Endothelial cell of umbilical vein (primary cell): ENCODE data around the gene ZNF780A. TPM values are rescaled to one million over a fixed set of nuclear protein-coding genes. Genes with fewer than 3 reads are reported as not detected.

Experiments used
- BruUV-seq: library from RNA; stranded (reverse); fragments of 400-500 nt; replicated peaks from 2 replicates; lab custom pipeline; 2021; lab: Mats Ljungman, UMichigan
- CTCF ChIA-PET: fragments of 300-600, 350-600 bp; sonication (Branson Sonifier 250); formaldehyde crosslinking; loops from one replicate; lab custom pipeline; 2021; ENCODE audit warnings: antibody characterized with exemption, inconsistent platforms; lab: Charles Lee
- POLR2A ChIA-PET: fragments of 300-600, 350-600 bp; sonication (Branson Sonifier 250); formaldehyde crosslinking; loops from one replicate; lab custom pipeline; 2021; ENCODE audit warnings: antibody characterized with exemption, inconsistent platforms; lab: Charles Lee
- DNase-seq: peaks from one replicate; pipeline ENCODE4 v3.0.0-alpha.2; 2011; ENCODE audit warnings: low read depth, low spot score
- FAIRE-seq: peaks from 2 replicates; lab custom pipeline; 2011; peaks lifted over from hg19 to GRCh38; lab: Jason Lieb, UNC
- H2AFZ ChIP-seq: 2 replicates; pipeline ENCODE4 v1.6.0; 2012; ENCODE audit warnings: low read depth, low read length, control low read depth, inconsistent platforms
- H3K27ac ChIP-seq: 2 replicates; pipeline ENCODE4 v1.5.1; 2011; ENCODE audit warnings: low read depth, mild to moderate bottlenecking, control low read depth, low read length, moderate library complexity; ENCODE audit not compliant: insufficient read depth
- H3K27me3 ChIP-seq, 2 experiments: 2 replicates each; pipeline versions ENCODE4 v1.6.0 to v1.6.1; 2011; ENCODE audit warnings: low read length in 2 of 2, mixed read lengths in 1 of 2; ENCODE audit not compliant: control insufficient read depth in 2 of 2, insufficient read depth in 2 of 2
- H3K36me3 ChIP-seq, 2 experiments: 2 replicates in 1 of 2; 3 replicates in 1 of 2; pipeline ENCODE4 v1.5.1; 2011; ENCODE audit warnings: low read length in 2 of 2, mild to moderate bottlenecking in 1 of 2, moderate library complexity in 1 of 2; ENCODE audit not compliant: control insufficient read depth in 2 of 2, insufficient read depth in 2 of 2; ENCODE audit errors: extremely low read depth in 1 of 2
- H3K4me1 ChIP-seq: 3 replicates; pipeline ENCODE4 v1.5.1; 2011; ENCODE audit warnings: mild to moderate bottlenecking, low read length; ENCODE audit not compliant: control insufficient read depth, insufficient read depth; ENCODE audit errors: extremely low read depth
- H3K4me2 ChIP-seq: 2 replicates; pipeline ENCODE4 v1.6.1; 2011; ENCODE audit warnings: low read length, control low read depth, mixed read lengths; ENCODE audit not compliant: insufficient read depth
- H3K4me3 ChIP-seq, 3 experiments: fragments of 200-600 bp in 1 of 3; sonication (generic), shearing (Covaris generic) in 1 of 3; replicated peaks in 1 of 3; 2 replicates each; pipeline ENCODE4 v1.5.1; 2011 to 2016; ENCODE audit warnings: control low read depth in 3 of 3, low read length in 3 of 3, mild to moderate bottlenecking in 2 of 3, inconsistent platforms in 1 of 3, low read depth in 1 of 3, moderate library complexity in 1 of 3; ENCODE audit not compliant: insufficient read depth in 1 of 3
- H3K79me2 ChIP-seq: 2 replicates; pipeline ENCODE4 v1.6.0; 2012; ENCODE audit warnings: low read length, inconsistent platforms; ENCODE audit not compliant: control insufficient read depth, insufficient read depth
- H3K9ac ChIP-seq: replicated peaks from 2 replicates; pipeline ENCODE3; 2011; ENCODE audit warnings: low read length, control low read depth; ENCODE audit not compliant: insufficient read depth; ENCODE audit errors: extremely low read depth
- H3K9me1 ChIP-seq: replicated peaks from 3 replicates; pipeline ENCODE4 v1.6.0; 2011; ENCODE audit warnings: mild to moderate bottlenecking, low read length; ENCODE audit not compliant: control insufficient read depth, insufficient read depth; ENCODE audit errors: extremely low read depth
- H3K9me3 ChIP-seq: replicated peaks from 2 replicates; pipeline ENCODE4 v1.5.1; 2012; ENCODE audit warnings: low read length, inconsistent platforms; ENCODE audit not compliant: control insufficient read depth, insufficient read depth
- H4K20me1 ChIP-seq: replicated peaks from 2 replicates; pipeline ENCODE3; 2011; ENCODE audit warnings: mild to moderate bottlenecking, low read length; ENCODE audit not compliant: control insufficient read depth, insufficient read depth; ENCODE audit errors: extremely low read depth
- EZH2 ChIP-seq: IDR thresholded peaks from 2 replicates; pipeline ENCODE4 v1.6.1; 2012; ENCODE audit warnings: borderline replicate concordance, low read depth, mild to moderate bottlenecking, moderate library complexity, low read length, inconsistent platforms; ENCODE audit not compliant: severe bottlenecking
- FOS ChIP-seq: IDR thresholded peaks from 2 replicates; pipeline ENCODE4 v1.6.1; 2011; ENCODE audit warnings: mild to moderate bottlenecking, low read length, moderate library complexity, borderline replicate concordance; ENCODE audit not compliant: insufficient read depth
- GATA2 ChIP-seq: IDR thresholded peaks from 2 replicates; pipeline ENCODE4 v1.7.0; 2011; ENCODE audit warnings: low read depth, mild to moderate bottlenecking, moderate library complexity, mixed read lengths, low read length; ENCODE audit not compliant: insufficient read length, insufficient read depth
- JUN ChIP-seq: IDR thresholded peaks from 2 replicates; pipeline ENCODE4 v1.6.1; 2011; ENCODE audit warnings: borderline replicate concordance, low read depth; ENCODE audit not compliant: insufficient read length, insufficient read depth
- MAX ChIP-seq: IDR thresholded peaks from 2 replicates; pipeline ENCODE4 v1.6.1; 2011; ENCODE audit not compliant: insufficient read depth, insufficient read length
- MYC ChIP-seq: IDR thresholded peaks from one replicate; pipeline ENCODE4 v1.6.1; 2011; ENCODE audit warnings: mild to moderate bottlenecking, low read depth, low read length
- POLR2A ChIP-seq: IDR thresholded peaks from 2 replicates; pipeline ENCODE4 v1.6.1; 2012; ENCODE audit warnings: low read depth, mild to moderate bottlenecking, control low read depth, low read length
- POLR2AphosphoS5 ChIP-seq: IDR thresholded peaks from 2 replicates; pipeline ENCODE4 v1.6.1; 2012; ENCODE audit warnings: low read depth, mild to moderate bottlenecking, control low read depth, low read length, moderate library complexity; ENCODE audit not compliant: insufficient read depth
- dilution Hi-C: fragments of 300-500 bp; cut with MboI; formaldehyde crosslinking; loops from one replicate; pipeline ENCODE4 v1.15.0; 2019; ENCODE audit warnings: low sequenced_read_pairs; ENCODE audit not compliant: extremely low pct_ligation_motif_present
- intact Hi-C: fragments of 100-400 bp; cut with micrococcal nuclease; formaldehyde crosslinking; loops from one replicate; pipeline ENCODE4 v1.10.0; 2022
- polyA plus RNA-seq, 4 experiments: library from polyadenylated mRNA; depleted of rRNA in 3 of 4; stranded (reverse) in 3 of 4; unstranded in 1 of 4; fragments of >200 nt; gene quantifications; 2 replicates each; pipeline versions ENCODE4 v1.2.1 to v1.2.3, GENCODE V29; 2011 to 2012; ENCODE audit warnings: missing spikeins in 1 of 4
- total RNA-seq: library from RNA; stranded (reverse); gene quantifications from 2 replicates; pipeline ENCODE4 v1.2.3, GENCODE V29; 2021
- TF ChIP-seq, protein P1 (sequence below), 2 donors: IDR thresholded peaks; 1 replicate in 1 of 2; 2 replicates in 1 of 2; pipeline ENCODE4 v1.5.1; 2011; ENCODE audit warnings: low read length in 2 of 2, mild to moderate bottlenecking in 2 of 2, moderate library complexity in 2 of 2, control low read depth in 1 of 2, inconsistent platforms in 1 of 2, low read depth in 1 of 2; ENCODE audit not compliant: insufficient read depth in 1 of 2; ENCODE audit errors: extremely low read depth in 1 of 2

Gene ZNF780A
- total and polyA plus RNA-seq, 2 donors (not counting 3 experiments of a cell fraction or from before 2014, with no cell fraction given) = 7.3 to 11.6 TPM

GRCh38 chr19:40093416-40093815 lies 2.7 kb upstream of the ZNF780A start:
- DNase-seq (no peak), FAIRE-seq (no peak)
- Histone ChIP-seq H2AFZ (no peak overlapping the region), H3K4me3 (no peak overlapping the region), H3K79me2 (peaks cover 10% of the 10 kb centered on the region), H3K9me1 (no peaks in the 10 kb centered on the region), H4K20me1 (no peaks in the 10 kb centered on the region), H3K4me2 (no peak overlapping the region), H3K27me3 (no peaks in the 10 kb centered on the region), H3K9me3 (no peaks in the 10 kb centered on the region), H3K27ac (no peak overlapping the region), H3K36me3 (no peaks in the 10 kb centered on the region), H3K4me1 (peaks cover 9% of the 10 kb centered on the region), H3K9ac (no peak overlapping the region)
- BruUV-seq = no TSS peak
- ChIA-PET POLR2A (no interaction called here), CTCF (interaction anchor here (2.0 kb wide), 1 partner anchor 123 kb away, joined by 5 read pairs; the partner anchor contains the start of gene PSMC4)
- TF ChIP-seq GATA2 = no peak
- TF ChIP-seq JUN = no peak
- TF ChIP-seq FOS = no peak
- no peak for TF ChIP-seq EZH2
- TF ChIP-seq, protein P1, sequence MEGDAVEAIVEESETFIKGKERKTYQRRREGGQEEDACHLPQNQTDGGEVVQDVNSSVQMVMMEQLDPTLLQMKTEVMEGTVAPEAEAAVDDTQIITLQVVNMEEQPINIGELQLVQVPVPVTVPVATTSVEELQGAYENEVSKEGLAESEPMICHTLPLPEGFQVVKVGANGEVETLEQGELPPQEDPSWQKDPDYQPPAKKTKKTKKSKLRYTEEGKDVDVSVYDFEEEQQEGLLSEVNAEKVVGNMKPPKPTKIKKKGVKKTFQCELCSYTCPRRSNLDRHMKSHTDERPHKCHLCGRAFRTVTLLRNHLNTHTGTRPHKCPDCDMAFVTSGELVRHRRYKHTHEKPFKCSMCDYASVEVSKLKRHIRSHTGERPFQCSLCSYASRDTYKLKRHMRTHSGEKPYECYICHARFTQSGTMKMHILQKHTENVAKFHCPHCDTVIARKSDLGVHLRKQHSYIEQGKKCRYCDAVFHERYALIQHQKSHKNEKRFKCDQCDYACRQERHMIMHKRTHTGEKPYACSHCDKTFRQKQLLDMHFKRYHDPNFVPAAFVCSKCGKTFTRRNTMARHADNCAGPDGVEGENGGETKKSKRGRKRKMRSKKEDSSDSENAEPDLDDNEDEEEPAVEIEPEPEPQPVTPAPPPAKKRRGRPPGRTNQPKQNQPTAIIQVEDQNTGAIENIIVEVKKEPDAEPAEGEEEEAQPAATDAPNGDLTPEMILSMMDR (IDR thresholded peaks at IDR 0.05; ENCODE audit: extremely low read depth in 1 of 2, insufficient read depth in 1 of 2, low read depth in 1 of 2, low read length in 2 of 2) = no peak
- no peak for TF ChIP-seq POLR2AphosphoS5
- TF ChIP-seq MYC = no peak
- TF ChIP-seq POLR2A = no peak
- TF ChIP-seq MAX = no peak
- intact Hi-C loops = loop anchor here (5.0 kb wide), 2 partner anchors 36 to 309 kb away; partner anchors contain the start of gene ZNF780B
- dilution Hi-C loops = no loop called here
